Skin of body (tissue), 2 donors: ENCODE measurements around the gene FOCAD. TPM values are rescaled to one million over a fixed set of nuclear protein-coding genes. Genes with fewer than 3 reads are reported as not detected.

Experiments
- DNase-seq: peaks from one replicate; lab custom pipeline; 2025; lab: John Stamatoyannopoulos, UW
- total RNA-seq: library from RNA; depleted of rRNA; stranded (reverse); fragments of >200 nt; gene quantifications from one replicate; pipeline ENCODE4 v1.2.3, GENCODE V29; 2014

Gene FOCAD
- total RNA-seq, 1 donor from 2014 or later = 48.3 TPM

DNA sequence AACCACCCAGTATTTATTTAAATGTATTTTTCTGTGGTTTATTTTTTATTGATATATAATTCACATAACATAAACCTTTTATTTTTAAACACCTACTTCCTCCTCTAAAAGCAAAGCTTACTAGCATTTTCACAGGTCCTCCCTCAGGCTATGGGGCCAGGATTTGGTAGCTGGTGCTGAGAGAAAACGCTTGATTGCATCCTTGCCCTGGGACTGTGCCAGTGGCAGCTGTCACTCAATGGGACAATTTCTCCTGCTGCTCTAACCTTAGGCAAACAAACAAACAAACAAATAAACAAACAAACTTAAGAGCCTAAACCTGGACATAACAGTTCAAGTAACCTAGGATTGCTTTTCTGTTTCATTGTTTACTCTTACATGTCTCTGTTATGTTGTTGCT is 102.7 kb downstream of the FOCAD start:
- no peak for DNase-seq

DNA sequence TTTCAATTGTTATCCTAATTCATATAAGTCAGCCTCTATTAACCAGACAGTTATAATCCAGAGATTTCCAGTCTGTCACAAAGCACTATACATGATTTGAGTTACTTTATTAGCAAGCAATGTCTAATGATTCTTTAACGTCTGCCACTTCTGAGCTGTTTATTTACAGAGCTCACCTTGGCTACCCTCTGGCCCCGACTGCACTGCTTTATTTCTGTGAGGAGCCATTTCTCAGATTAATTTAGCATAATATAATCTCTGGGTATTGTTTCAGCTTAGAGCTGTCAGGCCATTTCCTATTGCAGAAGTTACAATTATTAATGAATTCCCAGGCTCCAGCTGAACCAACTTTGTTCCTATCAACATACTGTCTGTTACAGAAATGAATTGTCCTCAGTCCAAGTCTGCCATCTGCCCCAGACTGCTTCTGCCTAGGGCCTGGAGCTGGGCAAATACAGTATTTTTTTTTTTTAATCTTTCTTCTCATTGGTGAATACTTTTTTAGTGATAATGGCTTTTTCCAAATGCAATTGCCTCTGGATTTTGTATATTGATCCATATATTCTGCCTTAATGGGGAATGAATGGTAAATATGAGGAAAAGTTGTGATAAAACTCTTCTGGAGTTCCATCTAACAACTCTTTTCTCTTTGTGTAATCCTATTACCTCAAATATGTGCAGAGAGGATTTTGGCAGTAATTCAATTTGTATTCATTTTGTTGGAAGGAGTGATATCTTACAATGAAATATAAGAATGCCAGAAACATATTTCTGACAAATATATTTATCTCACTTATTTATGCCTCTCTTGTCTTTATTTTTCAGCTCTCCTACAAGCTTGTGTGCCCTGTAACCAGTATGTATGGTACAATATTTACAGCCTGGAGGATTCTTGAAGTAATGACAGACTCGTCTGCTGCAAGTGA is 104.7 kb downstream of the FOCAD start:
- DNase-seq = no peak

DNA sequence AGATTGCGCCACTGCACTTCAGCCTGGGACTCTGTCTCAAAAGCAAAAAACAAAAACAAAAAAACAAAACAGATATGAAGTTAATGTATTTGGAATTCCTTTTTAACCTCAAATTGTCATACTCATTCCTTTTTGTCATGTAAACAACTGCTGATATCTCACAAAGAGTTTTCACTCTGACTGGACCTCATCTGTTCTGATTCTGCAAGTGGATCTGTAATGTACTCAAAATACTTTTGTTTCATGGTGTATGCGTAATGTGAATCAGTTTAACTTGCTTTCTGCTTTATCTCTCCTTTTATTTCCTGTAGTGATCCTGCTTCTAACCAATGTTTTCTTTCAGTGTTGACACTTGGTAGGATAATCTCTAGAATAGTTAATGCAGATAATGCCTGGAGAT is 106.7 kb downstream of the FOCAD start:
- no peak for DNase-seq

DNA sequence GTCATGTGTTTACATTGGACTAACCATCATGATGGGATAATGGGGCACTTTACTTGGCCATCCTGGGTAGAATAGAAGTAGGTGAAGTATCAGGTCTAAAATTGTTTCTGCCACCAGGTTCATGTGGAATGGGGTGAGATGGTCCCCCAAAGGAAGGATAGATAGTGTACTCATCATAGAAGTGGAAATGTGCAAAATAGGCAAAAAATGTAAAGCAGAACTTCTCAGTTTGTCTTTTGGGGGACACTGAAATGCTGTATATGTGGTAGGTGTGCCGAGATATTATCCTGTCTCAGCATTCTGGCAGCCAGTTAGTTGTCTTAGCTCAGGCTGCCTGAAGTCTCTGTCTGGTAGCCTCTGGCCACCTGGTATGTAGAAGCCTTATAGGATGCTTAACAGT is 107.6 kb downstream of the FOCAD start:
- no peak for DNase-seq

DNA sequence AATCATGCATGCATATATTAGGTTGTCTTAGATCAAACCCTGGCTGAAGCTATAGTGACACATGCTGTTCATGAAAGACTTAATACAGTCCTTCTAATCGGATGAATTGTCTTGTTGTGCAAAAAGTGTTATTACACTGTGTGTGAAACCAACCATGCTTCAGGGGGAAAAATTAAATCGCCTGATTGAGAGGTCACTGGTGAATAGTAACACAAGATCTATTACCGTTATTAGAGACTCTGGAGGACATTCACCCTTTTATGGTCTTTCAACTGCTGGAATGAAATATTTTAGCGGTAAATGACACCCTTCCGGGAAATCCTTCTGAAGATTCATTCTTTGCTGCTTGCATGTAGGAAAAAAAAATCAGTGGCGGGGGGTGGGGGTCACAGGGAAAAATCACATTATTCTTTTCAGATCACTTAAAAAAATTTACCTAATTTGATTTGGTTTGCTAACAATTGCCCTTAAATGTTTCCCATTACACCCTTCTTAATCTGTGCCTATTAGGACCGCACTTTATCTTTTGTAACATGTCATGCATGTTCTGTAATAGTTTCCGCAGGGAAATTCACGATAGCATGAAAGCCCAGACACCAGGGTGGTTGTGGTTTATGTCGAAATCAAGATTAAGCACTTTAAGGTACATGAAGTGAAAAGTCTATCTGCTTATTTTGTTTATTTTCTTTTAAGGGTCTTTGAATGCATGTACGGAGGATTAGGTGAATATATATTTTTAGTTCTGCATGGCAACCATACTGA is 120.6 kb downstream of the FOCAD start:
- no peak for DNase-seq

DNA sequence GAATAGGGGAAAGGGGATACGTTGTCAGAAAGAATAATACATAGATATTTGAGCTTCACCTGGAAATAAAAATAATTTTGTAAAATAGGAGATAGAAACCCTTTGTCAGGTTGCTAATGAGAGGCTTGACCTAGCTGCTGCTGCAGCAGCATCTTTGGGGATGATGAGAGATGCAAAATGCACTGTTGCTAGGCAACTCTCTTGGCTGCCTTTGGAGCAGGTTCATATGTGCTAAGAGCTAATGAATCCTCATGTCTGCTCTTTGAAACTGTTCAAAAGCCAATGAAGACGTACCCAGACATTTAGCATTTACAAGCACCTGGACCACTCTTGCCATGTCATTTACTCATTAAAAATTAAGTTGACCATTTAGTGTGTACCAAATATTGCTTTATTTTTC is 121.7 kb downstream of the FOCAD start:
- no peak for DNase-seq

DNA sequence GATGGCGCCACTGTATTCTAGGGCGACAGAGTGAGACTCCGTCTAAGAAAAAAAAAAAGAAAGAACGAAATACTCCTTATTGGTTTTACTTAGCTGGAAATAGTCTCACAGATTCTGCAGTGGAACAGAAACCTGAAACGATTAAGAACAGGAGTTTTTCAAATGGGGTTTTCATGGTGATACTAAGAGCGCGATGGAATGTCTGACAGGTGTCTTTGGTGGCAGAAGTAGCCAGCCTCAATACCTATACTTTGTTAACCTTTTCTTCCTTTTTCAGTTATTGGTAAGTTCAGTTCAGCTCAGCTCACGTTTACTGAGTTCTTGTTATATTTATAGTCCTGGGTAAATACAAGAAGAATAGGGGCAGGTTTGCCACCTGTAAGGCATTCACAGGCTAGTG is 123.9 kb downstream of the FOCAD start:
- DNase-seq = no peak

DNA sequence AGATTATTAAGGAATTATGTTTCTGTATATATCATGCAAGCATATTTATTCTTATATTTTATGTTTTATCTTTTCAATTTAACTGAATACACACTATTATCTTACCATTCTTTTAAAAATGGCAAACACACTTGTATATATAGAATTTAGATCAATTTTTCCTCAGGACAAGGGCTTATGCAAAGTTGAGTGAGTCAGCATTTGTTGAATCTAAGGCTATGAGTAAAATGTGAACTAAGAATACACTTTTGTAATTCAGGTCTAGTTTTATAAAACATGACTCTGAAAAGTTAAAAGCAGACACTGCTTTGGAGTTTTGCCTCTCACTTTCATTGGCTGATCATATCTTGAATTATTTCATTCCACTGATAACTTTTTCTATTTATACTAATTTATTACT is 127.8 kb downstream of the FOCAD start:
- no peak for DNase-seq

DNA sequence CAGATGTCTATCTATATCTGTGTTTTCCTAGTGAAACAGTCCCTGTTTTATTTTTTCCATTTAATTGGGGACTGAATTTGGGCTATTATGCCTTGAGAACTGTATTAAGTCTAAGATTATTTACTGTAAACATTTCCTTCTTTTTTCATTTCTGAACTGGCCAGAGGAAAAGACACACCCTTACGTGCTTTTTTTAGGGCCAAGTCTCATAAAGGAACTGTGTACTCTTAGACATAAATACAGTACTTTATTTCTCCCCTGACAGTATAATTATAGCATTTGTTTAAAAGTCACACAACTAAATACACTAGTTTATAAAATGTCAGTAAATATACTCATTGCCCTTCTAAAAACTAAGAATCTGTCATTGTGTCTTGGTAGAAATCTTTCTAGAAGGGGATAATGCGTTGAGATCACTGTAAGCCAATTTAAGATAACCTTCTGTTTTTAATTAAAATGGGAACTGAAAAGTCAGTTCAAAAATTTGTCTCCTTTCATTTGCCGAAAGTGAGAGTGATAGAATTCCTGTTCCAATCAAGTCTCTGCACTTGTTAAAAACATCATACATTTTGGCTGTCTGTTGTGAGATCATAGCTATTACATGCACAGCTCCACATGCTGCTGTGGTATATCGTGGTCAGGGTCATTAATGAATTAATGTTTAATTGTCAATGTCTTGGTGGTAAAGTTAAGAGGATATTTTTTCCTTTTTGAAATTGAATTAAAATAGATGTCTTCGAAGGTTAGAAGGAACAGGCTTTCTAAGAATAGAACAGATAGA is 132.1 kb downstream of the FOCAD start:
- no peak for DNase-seq

DNA sequence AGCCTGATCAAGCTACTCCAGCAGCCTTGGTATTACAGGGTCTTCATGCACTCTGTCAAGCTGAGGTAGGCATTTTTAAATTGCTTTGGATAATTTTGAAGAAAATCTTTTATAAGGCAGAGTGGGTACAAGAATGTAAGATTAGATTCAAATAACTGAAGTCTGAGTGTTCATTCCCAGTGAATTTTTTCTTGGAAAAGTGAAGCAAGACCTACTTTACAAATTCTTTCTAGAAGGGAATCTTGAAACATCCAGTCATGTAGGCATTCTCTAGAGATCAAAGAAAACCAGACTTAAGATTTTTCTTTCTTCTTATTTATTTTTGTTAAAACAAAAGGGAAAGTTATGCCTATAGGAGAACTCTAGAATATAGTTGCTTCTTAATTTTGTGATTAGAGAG is 139.0 kb downstream of the FOCAD start:
- no peak for DNase-seq

DNA sequence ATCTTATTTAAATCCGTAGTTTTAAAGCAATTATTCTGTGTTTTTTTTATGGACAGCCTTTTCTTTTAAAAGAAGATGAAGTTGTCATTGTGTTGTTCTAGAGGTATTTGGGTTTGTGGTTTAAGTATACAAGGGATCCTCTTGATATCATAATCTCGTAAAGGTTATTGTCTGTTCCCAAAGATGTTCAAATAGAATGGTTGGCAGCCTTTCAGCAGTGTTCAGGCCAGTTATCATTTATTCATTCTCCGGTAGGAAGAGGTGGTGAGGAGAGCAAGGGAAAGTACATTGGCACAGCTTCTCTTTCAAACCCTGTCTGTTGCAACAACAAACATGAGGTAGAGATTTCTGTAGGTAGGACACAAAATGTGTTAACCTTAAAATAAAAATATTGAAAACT is 147.0 kb downstream of the FOCAD start:
- DNase-seq = no peak

DNA sequence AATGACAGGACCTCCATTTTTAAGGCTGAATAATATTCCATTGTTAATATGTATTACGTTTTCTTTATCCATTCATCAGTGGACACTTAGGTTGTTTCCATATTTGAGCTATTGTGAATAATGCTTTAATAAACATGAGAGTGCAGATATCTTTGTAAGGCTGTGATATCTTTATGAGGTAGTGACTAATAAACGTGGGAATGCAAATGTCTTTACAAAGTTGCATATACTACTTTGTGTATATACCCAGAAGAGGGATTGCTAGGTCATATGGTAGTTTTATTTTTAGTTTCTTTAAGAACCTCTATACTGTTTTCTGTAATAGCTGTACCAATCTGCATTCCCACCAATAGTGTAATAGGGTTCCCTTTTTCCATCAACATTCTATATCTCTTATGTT is 148.7 kb downstream of the FOCAD start:
- no peak for DNase-seq

DNA sequence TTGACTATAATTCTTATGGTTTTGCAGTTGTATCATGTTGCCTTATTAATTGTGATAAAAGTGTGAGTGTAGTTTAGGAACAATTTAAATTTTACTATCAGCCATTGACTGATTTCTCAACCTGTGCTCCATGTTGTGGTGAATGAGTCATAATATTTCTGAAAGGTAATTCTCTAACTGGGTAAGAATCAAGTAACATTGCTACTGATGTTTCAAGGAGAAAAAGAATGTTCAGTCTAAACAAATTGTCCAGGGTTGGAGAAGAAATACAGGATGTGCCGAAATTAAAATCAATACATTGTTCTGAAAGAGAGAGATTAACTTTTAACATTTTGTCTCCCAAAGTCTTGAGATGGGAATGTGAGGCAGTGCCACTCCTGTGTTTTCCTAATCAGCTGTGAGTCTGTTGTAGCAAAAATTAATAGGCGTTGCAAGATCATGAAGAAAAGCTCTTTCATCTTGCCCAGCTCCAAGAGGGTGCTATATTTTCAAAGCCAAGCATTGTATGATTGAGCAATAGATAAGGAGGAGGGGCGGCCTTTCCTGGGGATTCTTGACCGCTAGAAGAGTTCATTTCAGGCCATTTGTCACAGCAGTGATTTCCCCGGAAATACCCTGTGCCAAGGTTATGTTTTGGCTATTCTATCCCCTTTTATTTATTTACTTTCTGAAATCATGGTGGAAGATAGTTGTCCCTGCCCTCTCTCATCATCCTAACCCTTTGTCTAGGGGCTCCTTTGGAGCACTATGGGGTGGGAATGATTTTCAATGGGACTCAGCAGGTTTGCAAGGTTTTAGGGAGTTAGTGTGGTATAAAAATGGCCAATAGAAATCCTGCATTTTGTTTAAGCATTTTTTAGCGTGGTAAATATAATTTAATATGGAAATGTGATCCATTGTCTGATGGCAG is 151.6 kb downstream of the FOCAD start:
- no peak for DNase-seq

DNA sequence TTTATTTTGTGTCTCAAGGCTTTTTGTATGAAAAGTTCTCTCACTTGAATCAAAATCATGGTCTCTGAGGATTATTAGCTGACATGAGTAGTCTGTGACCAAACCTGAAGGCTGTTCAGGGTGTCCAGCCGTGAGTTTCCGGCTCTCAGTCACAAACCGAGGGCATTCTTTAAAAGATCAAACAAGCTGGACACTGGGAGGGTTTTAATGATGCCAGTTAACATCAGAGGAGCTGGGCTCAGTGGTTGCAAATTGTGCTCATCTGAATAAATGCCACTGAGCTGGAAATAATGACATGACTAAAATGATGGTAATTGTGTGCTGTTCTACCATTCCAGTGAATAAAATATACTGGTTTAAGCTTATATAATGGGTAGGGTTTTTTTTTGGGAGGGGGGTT is 153.1 kb downstream of the FOCAD start:
- DNase-seq = no peak

DNA sequence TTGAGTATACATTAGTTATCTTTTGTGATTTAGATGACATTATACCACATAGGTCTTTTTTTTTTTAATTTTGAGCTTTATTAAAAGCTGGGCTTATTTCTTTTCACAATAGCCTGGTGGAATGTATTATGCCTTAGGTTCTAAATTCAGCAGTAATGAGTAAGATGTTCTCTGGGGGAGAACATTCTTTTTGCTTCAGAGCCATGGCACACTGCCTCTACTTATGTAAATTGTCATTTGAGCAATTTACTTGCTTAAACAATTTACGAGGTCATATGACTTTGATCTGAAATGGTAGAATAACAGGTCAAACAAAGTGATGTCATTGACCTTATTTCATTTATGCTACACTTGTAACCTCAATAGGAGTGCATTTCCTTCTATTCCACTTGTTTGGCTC is 154.2 kb downstream of the FOCAD start:
- no peak for DNase-seq

DNA sequence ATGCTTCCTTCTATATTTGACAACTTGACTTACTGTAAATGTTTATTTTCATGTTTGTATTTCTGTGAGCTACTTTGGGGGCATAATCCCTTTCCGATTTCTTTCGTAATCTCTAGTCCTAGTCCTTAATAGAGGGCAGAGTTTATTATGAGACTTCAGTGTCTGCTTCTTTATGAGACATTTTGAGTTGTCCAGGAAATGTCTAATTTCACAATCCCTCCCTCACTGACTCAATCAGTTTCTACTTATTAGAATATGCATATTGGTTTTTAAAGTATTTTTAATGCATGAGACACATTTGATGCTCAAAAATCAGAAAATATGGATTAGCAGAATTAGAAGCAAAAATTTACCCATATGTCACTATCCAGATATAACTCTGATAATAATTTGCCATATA is 160.9 kb downstream of the FOCAD start:
- no peak for DNase-seq

DNA sequence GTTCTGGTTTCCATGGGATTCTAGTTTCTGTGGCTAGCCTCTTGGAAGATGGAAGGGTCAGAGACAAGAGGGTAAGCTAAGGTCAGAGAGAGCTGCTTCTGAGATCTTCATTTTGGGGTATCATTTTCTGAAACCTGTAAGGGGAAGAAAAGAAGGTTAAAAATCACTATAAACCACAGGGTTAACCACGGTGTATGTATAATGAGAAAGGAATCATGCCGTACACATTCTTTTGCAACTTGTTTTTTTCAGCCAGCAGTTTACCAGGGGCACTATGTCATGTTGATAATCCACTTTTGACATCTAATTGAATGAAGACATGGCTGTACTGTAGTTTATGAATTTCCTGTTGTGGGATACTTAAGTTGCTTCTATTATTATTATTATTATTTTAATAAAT is 164.4 kb downstream of the FOCAD start:
- DNase-seq = no peak

DNA sequence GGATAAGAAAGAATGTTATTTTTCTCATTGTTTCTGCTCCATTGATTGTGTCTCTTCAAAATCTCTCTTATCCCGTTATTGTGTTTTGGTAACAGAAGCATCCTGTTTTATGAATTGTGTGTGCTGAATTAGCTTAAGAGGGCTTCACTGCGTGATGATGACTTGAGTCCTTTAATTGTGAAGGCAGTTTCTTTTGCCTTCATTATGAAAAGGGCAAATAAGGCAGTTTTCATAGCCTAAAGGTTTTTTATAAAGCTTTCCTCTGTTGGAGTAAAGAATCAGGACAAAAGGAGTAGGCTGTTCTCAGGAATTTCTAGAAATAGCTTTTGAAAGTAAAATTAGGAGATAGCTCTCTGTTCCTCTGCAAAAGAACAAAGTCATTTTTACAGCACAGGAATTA is 169.8 kb downstream of the FOCAD start:
- DNase-seq = no peak

DNA sequence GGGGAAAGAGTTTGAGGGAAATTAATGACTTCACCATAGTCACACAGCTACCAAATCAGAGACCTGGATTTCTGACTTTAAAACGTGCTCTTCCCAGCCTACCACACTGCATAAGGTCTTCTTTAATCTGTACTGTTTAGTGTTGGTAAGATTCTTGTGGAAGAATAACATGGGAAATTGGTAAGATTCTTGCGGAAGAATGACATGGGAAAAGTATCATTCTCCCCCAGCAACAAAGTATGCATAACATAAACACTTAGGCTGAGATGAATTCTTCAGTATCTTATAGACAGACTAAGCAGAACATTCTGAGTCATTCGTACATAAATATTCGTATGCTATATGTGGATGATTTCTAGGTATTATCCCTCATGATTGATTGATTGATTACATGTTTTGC is 170.4 kb downstream of the FOCAD start:
- no peak for DNase-seq

DNA sequence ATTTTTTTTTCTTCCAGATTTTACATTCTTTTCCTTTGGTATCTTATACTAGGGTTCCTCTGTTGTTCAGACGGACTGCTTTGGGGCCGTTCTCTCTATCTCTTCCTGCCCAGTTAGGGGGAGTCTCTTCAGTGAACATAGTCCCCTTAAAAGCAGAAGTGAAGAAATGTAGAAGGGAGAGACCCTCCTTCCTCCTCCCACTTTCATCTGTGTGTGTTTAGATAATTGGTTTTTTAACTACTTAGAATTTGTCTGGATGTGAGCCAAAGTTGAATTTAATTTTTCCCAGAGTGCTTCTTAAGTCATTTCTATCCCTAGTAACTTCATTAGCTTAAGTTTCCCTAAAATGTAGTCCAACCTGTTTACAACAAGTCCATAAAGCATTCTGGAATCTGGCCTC is 179.9 kb downstream of the FOCAD start:
- no peak for DNase-seq

DNA sequence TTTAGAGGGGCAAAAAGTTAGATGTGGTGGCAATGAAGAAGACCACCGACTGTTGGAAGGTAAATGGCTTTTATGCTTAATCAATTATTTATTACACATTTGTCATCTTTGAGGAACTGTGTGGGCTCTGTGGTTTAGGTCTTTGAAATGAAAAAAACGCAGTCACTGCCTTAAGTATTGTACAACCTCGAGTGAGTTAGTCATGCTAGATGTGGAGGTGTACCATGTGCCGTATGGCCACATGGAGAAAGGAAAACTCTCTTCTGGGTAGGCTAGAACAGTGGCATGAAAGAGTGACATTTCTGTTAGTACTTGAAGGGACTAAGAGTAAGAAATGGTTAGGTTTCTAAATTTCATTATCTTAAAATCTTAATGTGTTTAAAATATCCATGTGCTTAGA is 181.3 kb downstream of the FOCAD start:
- DNase-seq = no peak
